ENCODE measurements around the gene PLXDC1.
A peak's percentile ranks its signal among the peaks of the same experiment; 100 is the strongest.
"Not testable (repeated sequence)": the region's sequence is repeated elsewhere in the genome, so short reads cannot be mapped to it uniquely, and the experiment has no call there.

PLXDC1 gene

GRCh38 chr17:39028690-39029089, 122.7 kb downstream of the PLXDC1 start:
- no peak overlapping the region for H3K27ac Mint-ChIP-seq
- H3K4me1 Mint-ChIP-seq (ENCODE audit: low read depth): peaks cover 13% of the 10 kb centered on the region
- H3K4me3 Mint-ChIP-seq: no peak overlapping the region
- no peaks in the 10 kb centered on the region for H3K36me3 Mint-ChIP-seq (ENCODE audit: low read depth)
- H3K27me3 Mint-ChIP-seq: peaks cover 12% of the 10 kb centered on the region
- no peaks in the 10 kb centered on the region for H3K9me3 Mint-ChIP-seq

- H3K4me3 Mint-ChIP-seq: no peak overlapping the region
- no peaks in the 10 kb centered on the region for H3K36me3 Mint-ChIP-seq (ENCODE audit: low read depth)
- H3K27me3 Mint-ChIP-seq: peaks cover 12% of the 10 kb centered on the region
- H3K9me3 Mint-ChIP-seq: no peaks in the 10 kb centered on the region
- no peak overlapping the region for H3K27ac Mint-ChIP-seq
- H3K4me1 Mint-ChIP-seq (ENCODE audit: low read depth): peaks cover 13% of the 10 kb centered on the region
Observed at GRCh38 chr17:39027455-39028035, 123.9 kb downstream of the PLXDC1 start.

- peak overlapping the region; percentile 35 for H3K4me3 Mint-ChIP-seq
- H3K27ac Mint-ChIP-seq: no peak overlapping the region
- H3K27me3 Mint-ChIP-seq: peaks cover 12% of the 10 kb centered on the region
- H3K4me1 Mint-ChIP-seq (ENCODE audit: low read depth): peaks cover 13% of the 10 kb centered on the region
- no peaks in the 10 kb centered on the region for H3K36me3 Mint-ChIP-seq (ENCODE audit: low read depth)
- H3K9me3 Mint-ChIP-seq: no peaks in the 10 kb centered on the region
Observed at GRCh38 chr17:39026980-39027451, 124.4 kb downstream of the PLXDC1 start.

- H3K9me3 Mint-ChIP-seq; H3K36me3 Mint-ChIP-seq (ENCODE audit: low read depth); H3K27ac Mint-ChIP-seq: not testable (repeated sequence)
- Mint-ChIP-seq H3K4me3 (peak overlapping the region; percentile 5), H3K4me1 (ENCODE audit: low read depth) (peaks cover 13% of the 10 kb centered on the region), H3K27me3 (peaks cover 12% of the 10 kb centered on the region)
Observed at GRCh38 chr17:39026346-39026745, 125.1 kb downstream of the PLXDC1 start.

GRCh38 chr17:39022924-39023323, 128.5 kb downstream of the PLXDC1 start:
- H3K4me1 Mint-ChIP-seq (ENCODE audit: low read depth): peaks cover 19% of the 10 kb centered on the region
- no peaks in the 10 kb centered on the region for H3K36me3 Mint-ChIP-seq (ENCODE audit: low read depth)
- H3K27me3 Mint-ChIP-seq: peaks cover 12% of the 10 kb centered on the region
- no peak overlapping the region for H3K4me3 Mint-ChIP-seq
- no peaks in the 10 kb centered on the region for H3K9me3 Mint-ChIP-seq
- no peak overlapping the region for H3K27ac Mint-ChIP-seq

- H3K9me3 Mint-ChIP-seq; H3K36me3 Mint-ChIP-seq (ENCODE audit: low read depth); H3K27me3 Mint-ChIP-seq; H3K4me3 Mint-ChIP-seq; H3K27ac Mint-ChIP-seq: not testable (repeated sequence)
- peaks cover 20% of the 10 kb centered on the region for H3K4me1 Mint-ChIP-seq (ENCODE audit: low read depth)
Observed at GRCh38 chr17:39020037-39020436, 131.4 kb downstream of the PLXDC1 start.

- H3K4me1 Mint-ChIP-seq (ENCODE audit: low read depth): peaks cover 20% of the 10 kb centered on the region
- no peak overlapping the region for H3K4me3 Mint-ChIP-seq
- no peaks in the 10 kb centered on the region for H3K36me3 Mint-ChIP-seq (ENCODE audit: low read depth)
- H3K27me3 Mint-ChIP-seq: no peaks in the 10 kb centered on the region
- H3K9me3 Mint-ChIP-seq: no peaks in the 10 kb centered on the region
- no peak overlapping the region for H3K27ac Mint-ChIP-seq
Observed at GRCh38 chr17:39018267-39019134, 132.9 kb downstream of the PLXDC1 start.

- Mint-ChIP-seq H3K9me3 (no peaks in the 10 kb centered on the region), H3K27ac (peak overlapping the region; percentile 72), H3K36me3 (ENCODE audit: low read depth) (no peaks in the 10 kb centered on the region), H3K4me3 (no peak overlapping the region), H3K27me3 (no peaks in the 10 kb centered on the region), H3K4me1 (ENCODE audit: low read depth) (peaks cover 20% of the 10 kb centered on the region)
Observed at GRCh38 chr17:39016193-39017153, 135.0 kb downstream of the PLXDC1 start.

- H3K36me3 Mint-ChIP-seq (ENCODE audit: low read depth): no peaks in the 10 kb centered on the region
- no peak overlapping the region for H3K27ac Mint-ChIP-seq
- peaks cover 20% of the 10 kb centered on the region for H3K4me1 Mint-ChIP-seq (ENCODE audit: low read depth)
- no peaks in the 10 kb centered on the region for H3K27me3 Mint-ChIP-seq
- H3K9me3 Mint-ChIP-seq: no peaks in the 10 kb centered on the region
- H3K4me3 Mint-ChIP-seq: no peak overlapping the region
Observed at GRCh38 chr17:39015546-39015935, 135.9 kb downstream of the PLXDC1 start.

- Mint-ChIP-seq H3K36me3 (ENCODE audit: low read depth) (no peaks in the 10 kb centered on the region), H3K27ac (no peak overlapping the region), H3K4me3 (no peak overlapping the region), H3K4me1 (ENCODE audit: low read depth) (peaks cover 20% of the 10 kb centered on the region), H3K9me3 (no peaks in the 10 kb centered on the region), H3K27me3 (no peaks in the 10 kb centered on the region)
Observed at GRCh38 chr17:39014795-39015545, 136.5 kb downstream of the PLXDC1 start.

- Mint-ChIP-seq H3K4me3 (no peak overlapping the region), H3K4me1 (ENCODE audit: low read depth) (peaks cover 20% of the 10 kb centered on the region), H3K27ac (no peak overlapping the region), H3K27me3 (no peaks in the 10 kb centered on the region), H3K36me3 (ENCODE audit: low read depth) (no peaks in the 10 kb centered on the region), H3K9me3 (no peaks in the 10 kb centered on the region)
Observed at GRCh38 chr17:39014044-39014794, 137.2 kb downstream of the PLXDC1 start.
